Ramos (cell line): ENCODE results near the gene SETD5.

ENCODE experiments used
- in situ Hi-C: fragments of 300-500 bp; cut with MboI; formaldehyde crosslinking; loops from one replicate; pipeline ENCODE4 v1.14.3; 2022; ENCODE audit warnings: low sequenced_read_pairs; ENCODE audit not compliant: unreplicated experiment

SETD5 gene

GRCh38 chr3:9397332-9397905 lies at the start of gene SETD5:
SETD5 (plus strand) TSS chr3:9397615; CDS start chr3:9428939, 31,324 bp downstream.
- in situ Hi-C loops = no loop called here

- in situ Hi-C loops = no loop called here
Measured at GRCh38 chr3:9347887-9348286, 49.5 kb upstream of the SETD5 start.

GRCh38 chr3:9349321-9350117 lies 47.9 kb upstream of the SETD5 start:
- in situ Hi-C loops = loop anchor here (10.0 kb wide), 1 partner anchor 375 kb away; no protein-coding TSS in a partner anchor

GRCh38 chr3:9351709-9352126 lies 45.7 kb upstream of the SETD5 start:
- in situ Hi-C loops = loop anchor here (10.0 kb wide), 1 partner anchor 373 kb away; no protein-coding TSS in a partner anchor

GRCh38 chr3:9352917-9353752 lies 44.3 kb upstream of the SETD5 start:
- in situ Hi-C loops = loop anchor here (10.0 kb wide), 1 partner anchor 372 kb away; no protein-coding TSS in a partner anchor

- in situ Hi-C loops = no loop called here
Measured at GRCh38 chr3:9361691-9362388, 35.6 kb upstream of the SETD5 start.

GRCh38 chr3:9362731-9363530 lies 34.5 kb upstream of the SETD5 start, which contains the start of gene THUMPD3:
THUMPD3 (plus strand) TSS chr3:9363054; CDS start chr3:9365069, 2,015 bp downstream.
- in situ Hi-C loops = no loop called here

GRCh38 chr3:9369508-9369907 lies 27.9 kb upstream of the SETD5 start:
- in situ Hi-C loops = no loop called here

GRCh38 chr3:9373465-9373864 lies 23.9 kb upstream of the SETD5 start:
- in situ Hi-C loops = no loop called here

GRCh38 chr3:9377981-9378380 lies 19.4 kb upstream of the SETD5 start:
- in situ Hi-C loops = no loop called here

- in situ Hi-C loops = no loop called here
Measured at GRCh38 chr3:9379327-9379726, 18.1 kb upstream of the SETD5 start.

GRCh38 chr3:9380014-9380413 lies 17.4 kb upstream of the SETD5 start:
- in situ Hi-C loops = no loop called here

- in situ Hi-C loops = no loop called here
Measured at GRCh38 chr3:9384141-9384828, 13.1 kb upstream of the SETD5 start.

- in situ Hi-C loops = no loop called here
Measured at GRCh38 chr3:9385187-9386077, 12.0 kb upstream of the SETD5 start.

GRCh38 chr3:9386078-9386459 lies 11.3 kb upstream of the SETD5 start:
- in situ Hi-C loops = no loop called here

- in situ Hi-C loops = no loop called here
Measured at GRCh38 chr3:9386501-9387321, 10.7 kb upstream of the SETD5 start.

GRCh38 chr3:9387322-9387655 lies 10.1 kb upstream of the SETD5 start:
- in situ Hi-C loops = no loop called here
